Mucosa of descending colon (tissue), 3 donors: ENCODE data around the gene PNPLA1. TPM values are rescaled to one million over a fixed set of nuclear protein-coding genes. Genes with fewer than 3 reads are reported as not detected.

Source experiments
- ATAC-seq: fragments of 200-7000 bp; cut with Tn5 transposase; one replicate; pipeline ENCODE4 v1.9.1; 2020; ENCODE audit warnings: mild to moderate bottlenecking, moderate library complexity
- DNase-seq, 3 donors: peaks; one replicate each; pipeline ENCODE4 v3.0.0-alpha.2; 2020
- H3K36me3 ChIP-seq: fragments of 200-600 bp; one replicate; pipeline ENCODE4 v1.8.0; 2021; ENCODE audit warnings: low read depth, mild to moderate bottlenecking
- H3K4me1 ChIP-seq: fragments of 200-600 bp; one replicate; pipeline ENCODE4 v1.8.0; 2021; ENCODE audit warnings: low read depth, mild to moderate bottlenecking
- H3K4me3 ChIP-seq: fragments of 200-600 bp; one replicate; pipeline ENCODE4 v1.8.0; 2021; ENCODE audit warnings: mild to moderate bottlenecking
- H3K9me3 ChIP-seq: fragments of 200-600 bp; one replicate; pipeline ENCODE4 v1.8.0; 2021; ENCODE audit warnings: mild to moderate bottlenecking
- intact Hi-C, 2 donors: fragments of 100-400 bp; cut with DNase I in 1 of 2; cut with micrococcal nuclease in 1 of 2; formaldehyde crosslinking; loops; one replicate each; pipeline versions ENCODE4 v1.11.0 to v1.11.1; 2022; cut with DNase I, micrococcal nuclease
- total RNA-seq, 3 donors: library from RNA; stranded (reverse); fragmentation: NEBNext Ultra II Directional in 2 of 3; extraction: Animal tissue kit (Norgen Biotek cat#: 25700) in 2 of 3; gene quantifications; one replicate each; pipeline versions ENCODE4 v1.2.1 to v1.2.4, GENCODE V29; 2021 to 2023
- TF ChIP-seq, protein P1 (sequence below): fragments of 200-600 bp; IDR thresholded peaks from one replicate; pipeline ENCODE4 v1.8.0; 2022; ENCODE audit warnings: antibody characterized with exemption, mild to moderate bottlenecking
- donor health status: DM: no; HTN: no; CAD: no; lungs with moderate emphysema.
- donor health status: DM: no; HTN: no; CAD: no.
- donor health status: DM: no; HTN: yes; CAD: no.

The PNPLA1 gene
- total RNA-seq, 3 donors from 2014 or later = 0.19 to 0.38 (median 0.27) TPM

GRCh38 chr6:36313649-36313936, 43.7 kb downstream of the PNPLA1 start:
- Histone ChIP-seq H3K4me1 (peaks cover 17% of the 10 kb centered on the region), H3K36me3 (no peaks in the 10 kb centered on the region), H3K4me3 (no peak overlapping the region), H3K9me3 (no peaks in the 10 kb centered on the region)
- DNase-seq = no peak
- TF ChIP-seq, protein P1, sequence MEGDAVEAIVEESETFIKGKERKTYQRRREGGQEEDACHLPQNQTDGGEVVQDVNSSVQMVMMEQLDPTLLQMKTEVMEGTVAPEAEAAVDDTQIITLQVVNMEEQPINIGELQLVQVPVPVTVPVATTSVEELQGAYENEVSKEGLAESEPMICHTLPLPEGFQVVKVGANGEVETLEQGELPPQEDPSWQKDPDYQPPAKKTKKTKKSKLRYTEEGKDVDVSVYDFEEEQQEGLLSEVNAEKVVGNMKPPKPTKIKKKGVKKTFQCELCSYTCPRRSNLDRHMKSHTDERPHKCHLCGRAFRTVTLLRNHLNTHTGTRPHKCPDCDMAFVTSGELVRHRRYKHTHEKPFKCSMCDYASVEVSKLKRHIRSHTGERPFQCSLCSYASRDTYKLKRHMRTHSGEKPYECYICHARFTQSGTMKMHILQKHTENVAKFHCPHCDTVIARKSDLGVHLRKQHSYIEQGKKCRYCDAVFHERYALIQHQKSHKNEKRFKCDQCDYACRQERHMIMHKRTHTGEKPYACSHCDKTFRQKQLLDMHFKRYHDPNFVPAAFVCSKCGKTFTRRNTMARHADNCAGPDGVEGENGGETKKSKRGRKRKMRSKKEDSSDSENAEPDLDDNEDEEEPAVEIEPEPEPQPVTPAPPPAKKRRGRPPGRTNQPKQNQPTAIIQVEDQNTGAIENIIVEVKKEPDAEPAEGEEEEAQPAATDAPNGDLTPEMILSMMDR = no peak
- intact Hi-C loops = no loop called here
- ATAC-seq = no peak

DNA sequence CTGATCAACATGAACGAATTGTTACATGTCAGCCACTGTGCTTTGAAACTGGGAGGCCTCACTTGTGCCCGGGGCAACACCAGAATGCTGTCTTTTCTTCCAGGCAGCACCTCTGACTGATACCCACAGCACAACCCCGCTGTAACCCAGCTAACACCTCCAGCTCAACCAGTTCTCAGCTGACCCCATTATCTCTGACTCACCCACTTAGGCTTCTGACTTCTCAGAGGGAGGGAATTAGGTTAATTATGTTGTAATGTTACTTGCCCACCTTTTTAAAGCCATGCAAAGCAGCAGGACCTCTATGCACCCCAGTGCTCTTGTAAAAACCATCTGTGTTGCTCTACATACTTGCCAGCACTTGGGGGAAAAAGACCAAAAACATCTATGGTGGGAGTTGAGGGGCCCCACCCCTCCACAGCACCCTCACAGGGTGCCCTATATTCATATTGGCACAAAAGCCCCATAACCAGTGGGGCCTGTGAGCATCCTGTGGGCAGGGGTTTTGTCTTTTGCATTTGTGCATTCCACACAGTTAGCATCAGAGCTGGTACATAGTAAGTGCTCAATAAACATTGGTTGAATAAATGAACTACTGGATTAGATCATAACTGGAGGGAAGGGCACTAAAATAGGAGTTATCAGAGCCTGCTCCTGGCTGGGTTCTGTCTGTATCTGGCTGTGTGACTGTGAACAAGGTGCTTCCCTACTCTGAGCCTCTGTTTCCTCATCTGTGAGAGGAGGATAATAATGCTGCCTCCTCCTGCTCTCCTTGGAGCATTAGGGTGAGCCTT, 44.6 kb downstream of the PNPLA1 start:
- peaks cover 24% of the 10 kb centered on the region for H3K4me1 ChIP-seq
- no peak overlapping the region for H3K4me3 ChIP-seq
- ATAC-seq (no peak), DNase-seq (no peak)
- no peaks in the 10 kb centered on the region for H3K9me3 ChIP-seq
- intact Hi-C loops = no loop called here
- TF ChIP-seq, protein P1 = no peak
- H3K36me3 ChIP-seq = no peaks in the 10 kb centered on the region

- H3K4me3 ChIP-seq = no peak overlapping the region
- intact Hi-C loops = no loop called here
- DNase-seq (peak in 2 of 3 donors; percentile 56 to 57), ATAC-seq (peak; percentile 49)
- no peaks in the 10 kb centered on the region for H3K9me3 ChIP-seq
- TF ChIP-seq, protein P1 = no peak
- H3K36me3 ChIP-seq = no peaks in the 10 kb centered on the region
- H3K4me1 ChIP-seq = peaks cover 35% of the 10 kb centered on the region
Measured at GRCh38 chr6:36315921-36316320, 46.1 kb downstream of the PNPLA1 start.

DNA sequence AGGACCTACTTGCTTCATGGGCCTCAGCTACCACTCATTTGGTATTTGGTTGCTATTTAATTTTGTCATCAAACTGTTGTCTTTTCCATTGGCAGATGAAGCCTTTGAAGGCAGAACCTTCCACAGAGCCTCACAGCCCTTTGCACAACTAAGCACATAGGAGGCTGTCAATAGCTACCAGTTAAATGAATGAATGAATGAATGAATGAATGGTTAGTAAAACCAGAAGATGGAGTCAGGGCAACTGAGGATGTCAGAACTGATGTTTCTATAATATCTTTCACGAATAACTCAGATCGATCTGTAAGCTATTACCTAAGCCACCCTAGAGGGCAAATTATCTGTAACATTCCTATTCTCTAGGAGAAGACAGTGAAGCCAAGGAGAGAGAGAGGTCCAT, 47.8 kb downstream of the PNPLA1 start:
- ATAC-seq = no peak
- Histone ChIP-seq H3K4me3 (no peak overlapping the region), H3K36me3 (no peaks in the 10 kb centered on the region), H3K4me1 (peaks cover 35% of the 10 kb centered on the region), H3K9me3 (no peaks in the 10 kb centered on the region)
- intact Hi-C loops = no loop called here
- TF ChIP-seq, protein P1 = no peak
- no peak for DNase-seq

DNA sequence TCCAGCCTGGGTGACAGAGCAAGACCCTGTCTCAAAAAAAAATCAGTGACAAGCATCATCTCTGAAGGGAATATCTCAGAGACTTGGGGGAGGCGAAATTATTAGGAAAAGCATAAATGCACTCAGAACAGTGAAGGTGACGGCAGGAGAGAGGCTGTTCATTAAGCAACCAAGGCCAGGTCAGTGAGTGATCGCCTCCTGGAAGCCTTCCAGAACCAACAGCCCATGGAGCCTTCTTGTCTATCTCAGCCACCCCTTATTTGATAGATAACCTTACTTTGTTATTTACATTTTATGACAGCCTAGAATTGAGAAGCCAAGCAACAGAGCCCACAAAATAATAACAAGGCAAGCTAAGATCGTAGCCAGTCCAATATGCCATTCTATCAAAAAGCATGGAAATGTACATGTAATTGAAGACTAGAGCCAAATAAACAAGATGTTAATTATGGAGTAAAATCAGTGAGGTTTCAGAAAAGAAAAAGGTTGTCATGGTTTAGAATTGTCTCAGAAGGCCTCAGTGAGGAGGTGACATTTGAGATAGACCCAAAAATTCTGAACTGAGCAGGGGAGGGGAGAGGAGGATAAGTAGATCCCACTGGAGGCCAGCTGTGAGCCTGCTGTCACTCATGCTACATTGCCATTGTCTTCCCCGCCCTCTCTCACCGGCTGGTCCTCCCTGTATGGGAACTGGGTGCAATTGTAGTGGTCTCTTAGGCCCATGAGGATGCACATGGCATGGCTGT, 49.0 kb downstream of the PNPLA1 start:
- no peak for ATAC-seq
- DNase-seq = no peak
- Histone ChIP-seq H3K36me3 (no peaks in the 10 kb centered on the region), H3K4me1 (peaks cover 35% of the 10 kb centered on the region), H3K4me3 (no peak overlapping the region), H3K9me3 (no peaks in the 10 kb centered on the region)
- intact Hi-C loops = no loop called here
- TF ChIP-seq, protein P1 = no peak
